Caco-2 (cell line): Measurements from ENCODE around the gene SPOCK1. TPM values are rescaled to one million over a fixed set of nuclear protein-coding genes. Genes with fewer than 3 reads are reported as not detected.

Experiments used
- BruUV-seq: library from RNA; stranded (reverse); fragments of 400-500 nt; replicated peaks from 2 replicates; lab custom pipeline; 2021; lab: Mats Ljungman, UMichigan
- CTCF ChIA-PET: fragments of 300-600 bp; sonication (Branson Sonifier 250); formaldehyde crosslinking; loops from one replicate; lab custom pipeline; 2022; ENCODE audit warnings: antibody characterized with exemption; lab: Charles Lee
- POLR2A ChIA-PET: fragments of 300-600 bp; sonication (Branson Sonifier 250); formaldehyde crosslinking; loops from one replicate; lab custom pipeline; 2022; ENCODE audit warnings: antibody characterized with exemption; lab: Charles Lee
- DNase-seq, 2 experiments: peaks; one replicate each; pipeline versions ENCODE4 v3.0.0 to v3.0.0-alpha.2; 2020 to 2022
- H3K27me3 ChIP-seq: replicated peaks from 2 replicates; pipeline ENCODE4 v1.6.0; 2011; ENCODE audit warnings: low read length; ENCODE audit not compliant: control insufficient read depth, insufficient read depth
- H3K36me3 ChIP-seq: 2 replicates; pipeline ENCODE4 v1.5.1; 2011; ENCODE audit warnings: low read length; ENCODE audit not compliant: control insufficient read depth, insufficient read depth
- H3K4me1 ChIP-seq: fragments of 250-450 bp; sonication (Bioruptor Pico); 2 replicates; pipeline ENCODE4 v1.5.1; 2020; ENCODE audit warnings: mild to moderate bottlenecking
- H3K4me3 ChIP-seq: 2 replicates; pipeline ENCODE4 v1.5.1; 2011; ENCODE audit warnings: low read depth, mild to moderate bottlenecking, control low read depth, low read length
- H3K9me3 ChIP-seq: fragments of 250-450 bp; sonication (Bioruptor Pico); 2 replicates; pipeline ENCODE4 v1.5.1; 2020; ENCODE audit warnings: mild to moderate bottlenecking, moderate library complexity
- H3K27ac Mint-ChIP-seq: one replicate; pipeline ENCODE4 v1.8.0; 2022; ENCODE audit warnings: mixed read lengths; ENCODE audit not compliant: unreplicated experiment
- H3K27me3 Mint-ChIP-seq: one replicate; pipeline ENCODE4 v1.8.0; 2022; ENCODE audit warnings: mixed read lengths; ENCODE audit not compliant: insufficient read depth, unreplicated experiment
- H3K36me3 Mint-ChIP-seq: one replicate; pipeline ENCODE4 v1.8.0; 2022; ENCODE audit warnings: mild to moderate bottlenecking, mixed read lengths; ENCODE audit not compliant: insufficient read depth, unreplicated experiment
- H3K4me1 Mint-ChIP-seq: one replicate; pipeline ENCODE4 v1.8.0; 2022; ENCODE audit warnings: low read depth, mixed read lengths; ENCODE audit not compliant: unreplicated experiment
- H3K4me3 Mint-ChIP-seq: one replicate; pipeline ENCODE4 v1.8.0; 2022; ENCODE audit warnings: mild to moderate bottlenecking, moderate library complexity, mixed read lengths; ENCODE audit not compliant: unreplicated experiment
- H3K9me3 Mint-ChIP-seq: one replicate; pipeline ENCODE4 v1.8.0; 2022; ENCODE audit warnings: mixed read lengths; ENCODE audit not compliant: unreplicated experiment
- intact Hi-C: fragments of 100-400 bp; cut with micrococcal nuclease; formaldehyde crosslinking; loops from one replicate; pipeline ENCODE4 v1.10.0; 2022; ENCODE audit not compliant: unreplicated experiment
- total RNA-seq: library from RNA; stranded (reverse); gene quantifications from 2 replicates; pipeline ENCODE4 v1.2.3, GENCODE V29; 2022
- TF ChIP-seq, protein P1 (sequence below), 2 experiments: fragments of 200-600 bp in 1 of 2; IDR thresholded peaks; 1 replicate in 1 of 2; 2 replicates in 1 of 2; pipeline versions ENCODE4 v1.5.1 to v1.8.0; 2011 to 2022; ENCODE audit warnings: antibody characterized with exemption in 1 of 2, control low read depth in 1 of 2, inconsistent platforms in 1 of 2, low read depth in 1 of 2, low read length in 1 of 2, mild to moderate bottlenecking in 1 of 2, moderate library complexity in 1 of 2; ENCODE audit not compliant: insufficient read depth in 1 of 2, severe bottlenecking in 1 of 2, unreplicated experiment in 1 of 2

The SPOCK1 gene
- total RNA-seq, 1 experiment from 2014 or later = not detected

DNA sequence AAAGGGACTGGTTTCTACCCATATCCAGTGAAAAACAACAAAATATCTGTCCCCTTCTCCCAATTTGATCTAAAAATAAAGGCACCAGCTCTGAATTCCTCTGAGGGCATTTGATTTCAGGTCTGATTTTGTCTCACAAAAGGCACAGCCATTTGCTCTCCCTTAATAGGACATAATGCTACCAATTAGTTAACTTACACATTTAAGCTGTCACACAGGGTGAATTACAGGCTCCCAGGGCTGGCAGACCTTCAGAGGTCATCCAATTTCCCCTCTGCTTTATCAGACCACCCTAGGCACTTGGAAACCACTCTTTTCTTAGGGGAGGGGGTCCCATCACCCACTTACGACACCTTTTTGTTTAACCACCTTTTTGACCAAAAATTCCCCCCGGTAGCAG, 319.9 kb downstream of the SPOCK1 start:
- DNase-seq = no peak
- Mint-ChIP-seq H3K4me3 (no peak overlapping the region), H3K27me3 (peaks cover 21% of the 10 kb centered on the region), H3K4me1 (peaks cover 6% of the 10 kb centered on the region), H3K9me3 (no peaks in the 10 kb centered on the region), H3K36me3 (no peaks in the 10 kb centered on the region), H3K27ac (no peak overlapping the region)
- Histone ChIP-seq H3K4me3 (no peak overlapping the region), H3K27me3 (no peaks in the 10 kb centered on the region), H3K9me3 (no peaks in the 10 kb centered on the region), H3K4me1 (no peaks in the 10 kb centered on the region), H3K36me3 (no peaks in the 10 kb centered on the region)
- ChIA-PET CTCF (no interaction called here), POLR2A (no interaction called here)
- TF ChIP-seq, protein P1, sequence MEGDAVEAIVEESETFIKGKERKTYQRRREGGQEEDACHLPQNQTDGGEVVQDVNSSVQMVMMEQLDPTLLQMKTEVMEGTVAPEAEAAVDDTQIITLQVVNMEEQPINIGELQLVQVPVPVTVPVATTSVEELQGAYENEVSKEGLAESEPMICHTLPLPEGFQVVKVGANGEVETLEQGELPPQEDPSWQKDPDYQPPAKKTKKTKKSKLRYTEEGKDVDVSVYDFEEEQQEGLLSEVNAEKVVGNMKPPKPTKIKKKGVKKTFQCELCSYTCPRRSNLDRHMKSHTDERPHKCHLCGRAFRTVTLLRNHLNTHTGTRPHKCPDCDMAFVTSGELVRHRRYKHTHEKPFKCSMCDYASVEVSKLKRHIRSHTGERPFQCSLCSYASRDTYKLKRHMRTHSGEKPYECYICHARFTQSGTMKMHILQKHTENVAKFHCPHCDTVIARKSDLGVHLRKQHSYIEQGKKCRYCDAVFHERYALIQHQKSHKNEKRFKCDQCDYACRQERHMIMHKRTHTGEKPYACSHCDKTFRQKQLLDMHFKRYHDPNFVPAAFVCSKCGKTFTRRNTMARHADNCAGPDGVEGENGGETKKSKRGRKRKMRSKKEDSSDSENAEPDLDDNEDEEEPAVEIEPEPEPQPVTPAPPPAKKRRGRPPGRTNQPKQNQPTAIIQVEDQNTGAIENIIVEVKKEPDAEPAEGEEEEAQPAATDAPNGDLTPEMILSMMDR (IDR thresholded peaks at IDR 0.05; ENCODE audit: insufficient read depth in 1 of 2, low read depth in 1 of 2, low read length in 1 of 2, severe bottlenecking in 1 of 2, unreplicated experiment in 1 of 2) = no peak
- no TSS peak for BruUV-seq
- intact Hi-C loops = no loop called here

DNA sequence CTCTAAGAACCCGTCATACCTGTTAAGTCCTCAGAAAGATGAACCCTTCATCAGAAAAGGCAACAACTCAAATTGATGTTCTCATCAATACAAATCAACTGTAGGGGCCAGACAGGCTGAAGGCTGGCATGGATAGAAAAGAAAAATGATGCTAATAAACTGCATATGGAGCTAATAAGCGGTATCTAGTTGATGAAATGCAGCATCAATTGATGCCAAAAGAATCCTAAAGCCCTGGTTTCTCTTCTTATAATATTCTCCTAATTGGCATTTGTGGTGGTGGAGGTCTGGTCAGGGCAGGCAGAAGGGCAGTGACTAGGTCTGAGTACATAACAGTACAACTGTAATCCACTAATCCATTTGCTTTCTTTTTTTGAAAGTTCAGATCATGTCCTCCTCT, 322.5 kb downstream of the SPOCK1 start:
- Mint-ChIP-seq H3K9me3 (no peaks in the 10 kb centered on the region), H3K27ac (no peak overlapping the region), H3K36me3 (no peaks in the 10 kb centered on the region), H3K4me3 (no peak overlapping the region), H3K27me3 (peaks cover 16% of the 10 kb centered on the region), H3K4me1 (peaks cover 6% of the 10 kb centered on the region)
- Histone ChIP-seq H3K9me3 (no peaks in the 10 kb centered on the region), H3K4me1 (no peaks in the 10 kb centered on the region), H3K36me3 (no peaks in the 10 kb centered on the region), H3K27me3 (no peaks in the 10 kb centered on the region), H3K4me3 (no peak overlapping the region)
- intact Hi-C loops = no loop called here
- POLR2A ChIA-PET = no interaction called here
- CTCF ChIA-PET = no interaction called here
- TF ChIP-seq, protein P1 (IDR thresholded peaks at IDR 0.05; ENCODE audit: insufficient read depth in 1 of 2, low read depth in 1 of 2, low read length in 1 of 2, severe bottlenecking in 1 of 2, unreplicated experiment in 1 of 2) = no peak
- DNase-seq = no peak
- BruUV-seq = no TSS peak

DNA sequence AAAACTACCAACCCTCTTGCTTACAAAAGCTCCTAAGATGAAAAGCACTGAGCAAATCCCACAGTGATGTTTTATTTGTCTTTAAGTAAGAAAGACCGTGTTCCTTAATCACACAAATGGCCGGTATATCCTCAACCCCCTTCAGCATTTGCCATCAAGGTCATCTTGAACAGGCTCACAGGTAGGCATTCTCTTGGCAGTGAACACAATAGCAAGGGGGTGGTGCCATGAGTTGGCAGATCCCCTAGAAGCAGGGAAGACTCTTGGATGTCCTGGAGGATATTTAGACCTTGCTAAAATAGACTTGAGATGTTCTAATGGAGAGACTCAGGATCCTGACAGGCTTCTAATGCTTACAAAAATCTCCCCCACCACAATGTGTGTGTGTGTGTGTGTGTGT, 323.0 kb downstream of the SPOCK1 start:
- Mint-ChIP-seq H3K27me3 (peaks cover 16% of the 10 kb centered on the region), H3K36me3 (no peaks in the 10 kb centered on the region), H3K4me3 (no peak overlapping the region), H3K27ac (no peak overlapping the region), H3K9me3 (no peaks in the 10 kb centered on the region), H3K4me1 (peaks cover 9% of the 10 kb centered on the region)
- no peak overlapping the region for H3K4me3 ChIP-seq
- no peaks in the 10 kb centered on the region for H3K27me3 ChIP-seq
- no TSS peak for BruUV-seq
- ChIA-PET CTCF (no interaction called here), POLR2A (no interaction called here)
- DNase-seq = no peak
- H3K36me3 ChIP-seq = no peaks in the 10 kb centered on the region
- H3K4me1 ChIP-seq = no peaks in the 10 kb centered on the region
- H3K9me3 ChIP-seq = no peaks in the 10 kb centered on the region
- intact Hi-C loops = no loop called here
- TF ChIP-seq, protein P1 (IDR thresholded peaks at IDR 0.05; ENCODE audit: insufficient read depth in 1 of 2, low read depth in 1 of 2, low read length in 1 of 2, severe bottlenecking in 1 of 2, unreplicated experiment in 1 of 2) = no peak
